Keratinocyte (primary cell): ENCODE measurements around the gene CIBAR2.

ENCODE experiments used
- CTCF ChIP-seq, 3 experiments: IDR thresholded peaks in 1 of 3; conservative IDR thresholded peaks in 1 of 3; optimal IDR thresholded peaks in 1 of 3; 2 replicates in 2 of 3; 3 replicates in 1 of 3; pipeline versions ENCODE3 to v1.5.1; 2011; ENCODE audit warnings: low read length in 3 of 3, mild to moderate bottlenecking in 3 of 3, moderate library complexity in 2 of 3, control low read depth in 1 of 3, inconsistent platforms in 1 of 3; ENCODE audit not compliant: insufficient read depth in 2 of 3; ENCODE audit errors: extremely low read depth in 1 of 3
- EZH2 ChIP-seq: IDR thresholded peaks from one replicate; pipeline ENCODE4 v1.6.1; 2012; ENCODE audit warnings: inconsistent platforms, mild to moderate bottlenecking, low read length, moderate library complexity

GRCh38 chr16:85056211-85056748, 56.0 kb downstream of the CIBAR2 start:
- TF ChIP-seq CTCF (optimal IDR thresholded peaks at IDR 0.05 in 1 of 3, IDR thresholded peaks at IDR 0.05 in 1 of 3, conservative IDR thresholded peaks at IDR 0.05 in 1 of 3; ENCODE audit: extremely low read depth in 1 of 3, insufficient read depth in 2 of 3, low read length in 3 of 3) (no peak), EZH2 (no peak)
